ENCODE data around the gene FCAR.
A peak's percentile ranks its signal among the peaks of the same experiment; 100 is the strongest.
"Not testable (repeated sequence)": the region's sequence is repeated elsewhere in the genome, so short reads cannot be mapped to it uniquely, and the experiment has no call there.

GRCh38 chr19:54919646-54920563 lies 45.9 kb downstream of the FCAR start:
- TF ChIP-seq POLR2AphosphoS5, POLR2A (IDR thresholded peaks at IDR 0.05): not testable (repeated sequence)
- TF ChIP-seq CTCF (IDR thresholded peaks at IDR 0.05 in 8 of 11, conservative IDR thresholded peaks at IDR 0.05 in 3 of 11) = peak in 9 of 11 experiments; percentile 24 to 61 (median 48)
